MM.1S (cell line): ENCODE results near the gene VPS52.
"Not testable (repeated sequence)": the region's sequence is repeated elsewhere in the genome, so short reads cannot be mapped to it uniquely, and the experiment has no call there.

Experiments used
- DNase-seq: peaks from one replicate; pipeline ENCODE4 v3.0.0-alpha.2; 2015
- H2AFZ ChIP-seq: fragments of 300-600 bp; sonication (generic); 2 replicates; pipeline ENCODE4 v1.6.0; 2016; ENCODE audit warnings: antibody characterized with exemption, low read length
- H3F3A ChIP-seq: fragments of 300-600 bp; sonication (generic); 2 replicates; pipeline ENCODE4 v1.6.1; 2016; ENCODE audit warnings: mild to moderate bottlenecking, antibody characterized with exemption, low read length, moderate library complexity, mixed read lengths; ENCODE audit not compliant: insufficient read depth
- H3K27ac ChIP-seq: fragments of 300-600 bp; sonication (generic); 2 replicates; pipeline ENCODE4 v1.5.1; 2016; ENCODE audit warnings: mild to moderate bottlenecking, low read length
- H3K27me3 ChIP-seq: fragments of 300-600 bp; sonication (generic); replicated peaks from 2 replicates; pipeline ENCODE4 v1.6.0; 2016; ENCODE audit warnings: low read length; ENCODE audit not compliant: insufficient read depth
- H3K36me3 ChIP-seq: fragments of 300-600 bp; sonication (generic); replicated peaks from 2 replicates; pipeline ENCODE4 v1.6.1; 2016; ENCODE audit warnings: mild to moderate bottlenecking, low read length, mixed read lengths; ENCODE audit not compliant: insufficient read depth
- H3K4me1 ChIP-seq: fragments of 300-600 bp; sonication (generic); 2 replicates; pipeline ENCODE4 v1.6.1; 2016; ENCODE audit warnings: low read length, mixed read lengths
- H3K4me2 ChIP-seq: fragments of 300-600 bp; sonication (generic); 2 replicates; pipeline ENCODE4 v1.6.0; 2016; ENCODE audit warnings: low read depth, low read length
- H3K4me3 ChIP-seq: fragments of 300-600 bp; sonication (generic); 2 replicates; pipeline ENCODE4 v1.5.1; 2016; ENCODE audit warnings: low read length, mixed read lengths
- H3K79me2 ChIP-seq: fragments of 300-600 bp; sonication (generic); 2 replicates; pipeline ENCODE4 v1.6.1; 2016; ENCODE audit warnings: mixed run types, low read length, mixed read lengths
- H3K9ac ChIP-seq: fragments of 300-600 bp; sonication (generic); 2 replicates; pipeline ENCODE4 v1.6.1; 2016; ENCODE audit warnings: low read length, mixed read lengths
- H3K9me2 ChIP-seq: fragments of 300-600 bp; sonication (generic); replicated peaks from 2 replicates; pipeline ENCODE4 v1.6.1; 2016; ENCODE audit warnings: mild to moderate bottlenecking, low read length, mixed read lengths; ENCODE audit not compliant: insufficient read depth
- H3K9me3 ChIP-seq: fragments of 300-600 bp; sonication (generic); replicated peaks from 2 replicates; pipeline ENCODE4 v1.6.1; 2016; ENCODE audit warnings: mild to moderate bottlenecking, low read length, mixed read lengths; ENCODE audit not compliant: insufficient read depth
- H4K20me1 ChIP-seq: fragments of 300-600 bp; sonication (generic); 2 replicates; pipeline ENCODE4 v1.6.1; 2016; ENCODE audit warnings: mild to moderate bottlenecking, low read length, moderate library complexity, mixed read lengths; ENCODE audit not compliant: insufficient read depth
- EZH2 ChIP-seq: fragments of 300-600 bp; sonication (generic); optimal IDR thresholded peaks from 2 replicates; pipeline ENCODE3; 2017; ENCODE audit warnings: low read depth, mild to moderate bottlenecking, antibody characterized with exemption, low read length, mixed read lengths
- EZH2phosphoT487 ChIP-seq: fragments of 300-600 bp; sonication (generic); IDR thresholded peaks from 2 replicates; pipeline ENCODE4 v1.6.1; 2018; ENCODE audit warnings: antibody characterized with exemption, low read length
- TF ChIP-seq, protein P1 (sequence below): fragments of 300-600 bp; sonication (generic); IDR thresholded peaks from 2 replicates; pipeline ENCODE4 v1.5.1; 2016; ENCODE audit warnings: antibody characterized with exemption, low read length, mixed read lengths

VPS52 gene

DNA sequence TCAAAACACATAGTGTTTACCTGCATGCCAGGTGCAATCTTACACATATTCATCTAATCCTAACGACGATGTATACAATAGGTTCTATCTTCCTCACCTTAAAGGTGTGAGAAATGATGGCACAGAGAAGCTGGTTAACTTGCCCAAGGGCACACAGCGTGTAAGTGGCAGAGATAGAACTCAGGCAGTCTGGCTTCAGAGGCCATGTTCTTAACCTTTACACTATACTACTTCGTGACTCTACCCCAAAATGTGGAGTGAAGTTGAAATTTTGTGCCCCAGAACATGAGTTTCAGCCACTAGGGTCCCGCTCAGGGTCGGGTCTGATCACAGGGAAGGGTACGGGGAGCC, 584 bp downstream of the VPS52 start:
- Histone ChIP-seq H3K9me2 (no peaks in the 10 kb centered on the region), H2AFZ (peak overlapping the region; percentile 89), H3K27ac (peak overlapping the region; percentile 77; the same call in 1 of the 2 replicates), H3K27me3 (no peaks in the 10 kb centered on the region), H3K9me3 (no peaks in the 10 kb centered on the region), H3F3A (peaks cover 41% of the 10 kb centered on the region), H3K4me1 (peaks cover 9% of the 10 kb centered on the region), H3K79me2 (peaks cover 60% of the 10 kb centered on the region), H3K4me2 (peak overlapping the region; percentile 81), H3K4me3 (peak overlapping the region; percentile 91), H4K20me1 (peaks cover 22% of the 10 kb centered on the region), H3K36me3 (peaks cover 12% of the 10 kb centered on the region; the same call in 1 of the 2 replicates), H3K9ac (peak overlapping the region; percentile 94)
- DNase-seq: peak; percentile 26
- TF ChIP-seq, protein P1, sequence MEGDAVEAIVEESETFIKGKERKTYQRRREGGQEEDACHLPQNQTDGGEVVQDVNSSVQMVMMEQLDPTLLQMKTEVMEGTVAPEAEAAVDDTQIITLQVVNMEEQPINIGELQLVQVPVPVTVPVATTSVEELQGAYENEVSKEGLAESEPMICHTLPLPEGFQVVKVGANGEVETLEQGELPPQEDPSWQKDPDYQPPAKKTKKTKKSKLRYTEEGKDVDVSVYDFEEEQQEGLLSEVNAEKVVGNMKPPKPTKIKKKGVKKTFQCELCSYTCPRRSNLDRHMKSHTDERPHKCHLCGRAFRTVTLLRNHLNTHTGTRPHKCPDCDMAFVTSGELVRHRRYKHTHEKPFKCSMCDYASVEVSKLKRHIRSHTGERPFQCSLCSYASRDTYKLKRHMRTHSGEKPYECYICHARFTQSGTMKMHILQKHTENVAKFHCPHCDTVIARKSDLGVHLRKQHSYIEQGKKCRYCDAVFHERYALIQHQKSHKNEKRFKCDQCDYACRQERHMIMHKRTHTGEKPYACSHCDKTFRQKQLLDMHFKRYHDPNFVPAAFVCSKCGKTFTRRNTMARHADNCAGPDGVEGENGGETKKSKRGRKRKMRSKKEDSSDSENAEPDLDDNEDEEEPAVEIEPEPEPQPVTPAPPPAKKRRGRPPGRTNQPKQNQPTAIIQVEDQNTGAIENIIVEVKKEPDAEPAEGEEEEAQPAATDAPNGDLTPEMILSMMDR: no peak
- TF ChIP-seq EZH2phosphoT487 (no peak), EZH2 (no peak)

DNA sequence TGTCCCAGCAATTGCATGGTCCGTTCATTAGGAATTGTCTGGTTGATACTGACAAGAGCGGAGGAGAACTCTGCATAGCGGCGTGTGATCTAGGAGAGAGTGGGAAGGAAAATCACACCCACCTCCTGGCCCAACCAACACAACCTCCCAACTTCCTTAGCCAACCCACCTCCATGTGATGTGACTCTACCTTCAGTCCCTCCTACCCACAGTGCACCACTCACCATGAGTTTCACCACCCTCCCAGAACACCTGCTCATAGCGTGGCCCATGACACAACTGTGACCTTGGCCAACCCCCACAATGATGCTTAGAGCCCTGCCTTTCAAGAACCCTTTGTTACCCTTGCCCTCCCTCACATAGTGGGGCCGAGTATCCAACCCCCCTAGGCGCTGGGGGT, 7.7 kb downstream of the VPS52 start:
- no peak overlapping the region for H2AFZ ChIP-seq
- TF ChIP-seq EZH2: no peak
- no peak for TF ChIP-seq EZH2phosphoT487
- TF ChIP-seq, protein P1: no peak
- no peak overlapping the region for H3K27ac ChIP-seq
- no peaks in the 10 kb centered on the region for H3K79me2 ChIP-seq
- H4K20me1 ChIP-seq: no peaks in the 10 kb centered on the region
- H3K4me1 ChIP-seq: no peaks in the 10 kb centered on the region
- H3K27me3 ChIP-seq: no peaks in the 10 kb centered on the region
- no peak for DNase-seq
- H3K4me3 ChIP-seq: no peak overlapping the region
- no peak overlapping the region for H3K4me2 ChIP-seq
- H3K36me3 ChIP-seq: 0 out of 2 replicates have a peak, but pooled peaks cover 5% of the 10 kb centered on the region
- no peaks in the 10 kb centered on the region; the same call in 1 of the 2 replicates for H3F3A ChIP-seq
- no peaks in the 10 kb centered on the region for H3K9me3 ChIP-seq
- no peak overlapping the region for H3K9ac ChIP-seq
- H3K9me2 ChIP-seq: no peaks in the 10 kb centered on the region

DNA sequence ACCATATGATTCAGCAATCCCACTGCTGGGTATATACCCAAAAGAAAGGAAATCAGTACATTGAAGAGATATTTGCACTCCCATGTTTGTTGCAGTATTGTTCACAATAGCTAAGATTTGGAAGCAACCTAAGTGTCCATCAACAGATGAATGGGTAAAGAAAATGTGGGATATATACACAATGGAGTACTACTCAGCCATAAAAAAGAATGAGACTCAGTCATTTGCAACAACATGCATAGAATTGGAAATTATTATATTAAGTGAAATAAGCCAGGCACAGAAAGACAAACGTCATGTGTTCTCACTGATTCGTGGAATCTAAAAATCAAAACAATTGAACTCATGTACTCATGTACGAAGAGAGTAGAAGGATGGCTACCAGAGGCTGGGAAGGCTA, 9.2 kb downstream of the VPS52 start:
- not testable (repeated sequence) for H3K27me3 ChIP-seq, H2AFZ ChIP-seq, H3K4me3 ChIP-seq, H3K4me1 ChIP-seq, H4K20me1 ChIP-seq, H3K9ac ChIP-seq, H3K36me3 ChIP-seq, H3K27ac ChIP-seq, H3K79me2 ChIP-seq, H3K4me2 ChIP-seq, DNase-seq, H3F3A ChIP-seq, H3K9me3 ChIP-seq, H3K9me2 ChIP-seq

DNA sequence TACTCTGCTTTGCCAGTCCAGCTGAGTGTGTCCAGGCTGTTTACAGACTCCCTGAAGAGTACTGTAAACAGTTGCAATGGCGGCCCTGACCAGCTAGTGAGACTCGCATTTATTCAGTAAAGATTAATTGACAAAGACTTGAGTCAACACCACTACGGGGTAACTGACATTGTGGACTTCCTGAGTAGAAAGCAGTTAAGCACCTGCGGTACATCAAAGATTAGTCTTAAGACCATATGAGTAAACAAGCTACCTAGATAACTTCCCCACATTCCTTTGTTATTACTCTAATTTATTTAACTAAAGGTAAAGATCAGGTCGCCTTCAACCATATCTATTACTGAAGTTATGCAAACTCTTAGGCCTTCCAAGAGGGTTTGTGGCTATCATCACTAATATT, 12.6 kb downstream of the VPS52 start:
- H3K4me1 ChIP-seq: no peaks in the 10 kb centered on the region
- H3K4me2 ChIP-seq: no peak overlapping the region
- H3K27me3 ChIP-seq: no peaks in the 10 kb centered on the region
- no peaks in the 10 kb centered on the region for H3K79me2 ChIP-seq
- no peaks in the 10 kb centered on the region for H4K20me1 ChIP-seq
- DNase-seq: no peak
- H2AFZ ChIP-seq: no peak overlapping the region
- no peak overlapping the region for H3K9ac ChIP-seq
- H3K36me3 ChIP-seq: no peaks in the 10 kb centered on the region
- no peaks in the 10 kb centered on the region for H3K9me2 ChIP-seq
- no peak overlapping the region for H3K4me3 ChIP-seq
- TF ChIP-seq, protein P1: no peak
- TF ChIP-seq EZH2phosphoT487: no peak
- H3K27ac ChIP-seq: no peak overlapping the region
- no peaks in the 10 kb centered on the region; the same call in 1 of the 2 replicates for H3F3A ChIP-seq
- no peaks in the 10 kb centered on the region for H3K9me3 ChIP-seq
